AG08396 (cell line): ENCODE results near the gene TMEM38A.
A peak's percentile ranks its signal among the peaks of the same experiment; 100 is the strongest.
"Not testable (repeated sequence)": the region's sequence is repeated elsewhere in the genome, so short reads cannot be mapped to it uniquely, and the experiment has no call there.

ENCODE experiments used
- DNase-seq: peaks from one replicate; pipeline ENCODE4 v3.0.0; 2012; ENCODE audit warnings: low spot score, mixed read lengths

TMEM38A gene

GRCh38 chr19:16676101-16676798, 15.3 kb downstream of the TMEM38A start:
- no peak for DNase-seq

GRCh38 chr19:16677055-16677454, 16.1 kb downstream of the TMEM38A start:
- no peak for DNase-seq

GRCh38 chr19:16678498-16678897, 17.6 kb downstream of the TMEM38A start:
- DNase-seq: no peak

GRCh38 chr19:16679811-16680210, 18.9 kb downstream of the TMEM38A start:
- no peak for DNase-seq

GRCh38 chr19:16682539-16682938, 21.6 kb downstream of the TMEM38A start:
- no peak for DNase-seq

GRCh38 chr19:16684216-16684615, 23.3 kb downstream of the TMEM38A start:
- no peak for DNase-seq

- DNase-seq: no peak
Measured at GRCh38 chr19:16688084-16688483, 27.1 kb downstream of the TMEM38A start.

- no peak for DNase-seq
Measured at GRCh38 chr19:16698914-16699313, 38.0 kb downstream of the TMEM38A start.

GRCh38 chr19:16702123-16702522, 41.2 kb downstream of the TMEM38A start:
- DNase-seq: peak; percentile 32

- DNase-seq: no peak
Measured at GRCh38 chr19:16703677-16704076, 42.7 kb downstream of the TMEM38A start.

GRCh38 chr19:16710870-16711269, 49.9 kb downstream of the TMEM38A start:
- not testable (repeated sequence) for DNase-seq

GRCh38 chr19:16712295-16712694, 51.4 kb downstream of the TMEM38A start:
- not testable (repeated sequence) for DNase-seq

- DNase-seq: peak; percentile 65
Measured at GRCh38 chr19:16714702-16715287, 53.9 kb downstream of the TMEM38A start.

- DNase-seq: no peak
Measured at GRCh38 chr19:16715611-16716010, 54.7 kb downstream of the TMEM38A start.

- DNase-seq: no peak
Measured at GRCh38 chr19:16721051-16721450, 60.1 kb downstream of the TMEM38A start.

- no peak for DNase-seq
Measured at GRCh38 chr19:16722591-16722990, 61.7 kb downstream of the TMEM38A start.

GRCh38 chr19:16726916-16727315, 66.0 kb downstream of the TMEM38A start:
- no peak for DNase-seq

- DNase-seq: not testable (repeated sequence)
Measured at GRCh38 chr19:16735650-16736266, 74.8 kb downstream of the TMEM38A start.

GRCh38 chr19:16736709-16737108, 75.8 kb downstream of the TMEM38A start:
- DNase-seq: no peak

- DNase-seq: no peak
Measured at GRCh38 chr19:16737911-16738310, 77.0 kb downstream of the TMEM38A start.

- DNase-seq: no peak
Measured at GRCh38 chr19:16739546-16739945, 78.6 kb downstream of the TMEM38A start.
